HG02943 (cell line): ENCODE results near the gene TIGD3.

Experiments
- ATAC-seq: cut with Tn5 transposase; IDR thresholded peaks from one replicate; pipeline ENCODE4 v1.9.1; 2021; ENCODE audit warnings: mild to moderate bottlenecking, low read depth, moderate library complexity; ENCODE audit not compliant: unreplicated experiment

TIGD3 gene

DNA sequence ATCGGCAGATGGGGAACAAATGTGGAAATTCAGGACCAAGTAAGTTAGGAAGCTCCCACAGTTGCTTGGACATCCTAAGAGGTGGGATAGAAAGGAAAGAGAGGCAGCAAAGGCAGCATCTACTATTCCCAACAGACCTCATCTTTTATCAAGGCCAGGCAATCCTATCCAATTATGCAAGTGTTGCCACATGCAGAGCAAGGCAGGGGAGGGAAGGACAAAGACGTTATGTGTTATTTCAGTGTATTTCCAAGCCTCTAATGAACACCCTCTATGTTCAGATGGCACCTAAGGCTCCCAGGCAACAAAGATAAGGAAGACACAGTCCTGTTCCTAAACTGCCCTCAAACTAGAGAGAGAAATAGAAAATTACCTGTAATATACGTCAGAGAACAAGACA lies 9.2 kb downstream of the TIGD3 start:
- ATAC-seq: no peak

DNA sequence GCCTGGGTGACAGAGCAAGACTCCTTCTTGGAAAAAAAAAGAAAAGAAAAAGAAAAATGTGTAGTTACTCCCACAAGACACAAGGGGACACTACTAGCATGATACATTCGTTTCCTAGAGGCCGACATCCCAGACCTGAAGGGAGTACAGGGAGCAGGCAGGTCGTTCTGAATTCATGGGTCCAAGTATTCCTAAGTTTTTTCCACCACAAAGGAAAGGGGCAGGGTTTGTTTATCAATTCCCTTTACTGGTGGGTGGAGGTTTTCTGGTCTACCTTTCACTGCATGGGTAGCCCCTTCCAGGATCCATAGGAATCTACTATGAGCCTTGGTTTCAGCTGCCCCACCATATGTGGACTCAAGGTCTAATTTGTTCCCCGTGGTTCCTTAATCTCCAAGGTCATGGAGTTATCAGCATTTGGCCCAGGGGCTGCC lies 11.8 kb downstream of the TIGD3 start:
- no peak for ATAC-seq

DNA sequence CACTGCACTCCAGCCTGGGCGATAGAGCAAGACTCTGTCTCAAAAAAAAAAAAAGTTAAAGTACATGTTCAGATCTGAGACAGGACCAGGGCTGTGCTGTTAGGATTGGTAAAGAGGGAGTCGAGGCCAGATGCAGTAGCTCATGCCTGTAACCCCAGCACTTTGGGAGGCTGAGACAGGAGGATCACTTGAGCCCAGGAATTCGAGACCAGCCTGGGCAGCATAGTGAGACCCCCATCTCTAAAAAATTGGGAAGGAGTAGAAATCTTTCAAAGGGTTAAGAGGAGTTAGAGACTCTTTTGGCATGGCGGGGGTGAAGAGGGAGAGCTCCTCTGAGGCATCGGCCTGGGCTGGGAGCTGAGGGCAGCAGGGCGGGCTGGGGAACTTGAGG lies 16.1 kb downstream of the TIGD3 start:
- ATAC-seq: no peak

GRCh38 chr11:65373839-65374580 lies 19.5 kb downstream of the TIGD3 start:
- no peak for ATAC-seq

- no peak for ATAC-seq
These were observed 20.5 kb downstream of the TIGD3 start for GRCh38 chr11:65375012-65375411.

GRCh38 chr11:65376138-65376713 lies 21.7 kb downstream of the TIGD3 start:
- no peak for ATAC-seq

DNA sequence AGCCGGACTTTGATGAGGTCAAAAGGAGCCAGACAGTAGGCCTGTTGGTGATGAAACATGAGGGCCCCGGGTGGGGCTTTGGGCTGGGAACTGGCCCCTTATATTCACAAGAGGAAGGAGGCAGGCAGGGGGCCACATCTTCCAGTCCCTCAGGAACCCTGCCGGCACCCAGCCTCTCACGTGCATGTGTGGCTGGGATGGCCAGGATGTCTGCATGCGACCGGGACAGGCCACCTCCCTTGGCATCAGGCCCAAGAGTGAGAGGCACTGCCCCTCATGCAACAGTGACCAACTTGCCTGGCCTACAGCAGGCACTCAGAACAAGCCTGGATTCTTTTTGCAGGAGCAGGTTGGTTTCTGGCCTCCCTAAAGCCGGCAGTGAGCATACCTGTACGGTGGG lies 22.5 kb downstream of the TIGD3 start:
- ATAC-seq: no peak

DNA sequence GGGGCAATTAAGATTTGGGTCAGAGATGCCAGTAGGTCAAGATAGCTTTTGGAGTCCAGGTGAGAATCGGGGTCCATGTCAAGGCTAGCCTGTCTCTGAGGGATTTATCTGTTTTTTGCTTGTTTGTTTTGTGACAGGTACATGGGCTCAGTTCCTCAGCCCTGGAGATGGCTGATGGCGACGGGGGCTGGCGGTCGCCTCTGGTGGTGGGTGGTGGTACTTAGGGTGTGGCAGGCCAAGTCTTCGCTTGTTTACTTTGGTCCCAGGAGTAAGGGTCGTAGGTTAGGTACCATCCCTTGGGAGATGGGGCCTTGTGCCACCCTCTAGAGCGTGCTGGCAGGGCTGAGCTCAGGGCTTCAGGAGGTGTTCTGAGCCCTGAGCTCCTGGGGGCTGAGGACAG lies 23.2 kb downstream of the TIGD3 start:
- no peak for ATAC-seq

DNA sequence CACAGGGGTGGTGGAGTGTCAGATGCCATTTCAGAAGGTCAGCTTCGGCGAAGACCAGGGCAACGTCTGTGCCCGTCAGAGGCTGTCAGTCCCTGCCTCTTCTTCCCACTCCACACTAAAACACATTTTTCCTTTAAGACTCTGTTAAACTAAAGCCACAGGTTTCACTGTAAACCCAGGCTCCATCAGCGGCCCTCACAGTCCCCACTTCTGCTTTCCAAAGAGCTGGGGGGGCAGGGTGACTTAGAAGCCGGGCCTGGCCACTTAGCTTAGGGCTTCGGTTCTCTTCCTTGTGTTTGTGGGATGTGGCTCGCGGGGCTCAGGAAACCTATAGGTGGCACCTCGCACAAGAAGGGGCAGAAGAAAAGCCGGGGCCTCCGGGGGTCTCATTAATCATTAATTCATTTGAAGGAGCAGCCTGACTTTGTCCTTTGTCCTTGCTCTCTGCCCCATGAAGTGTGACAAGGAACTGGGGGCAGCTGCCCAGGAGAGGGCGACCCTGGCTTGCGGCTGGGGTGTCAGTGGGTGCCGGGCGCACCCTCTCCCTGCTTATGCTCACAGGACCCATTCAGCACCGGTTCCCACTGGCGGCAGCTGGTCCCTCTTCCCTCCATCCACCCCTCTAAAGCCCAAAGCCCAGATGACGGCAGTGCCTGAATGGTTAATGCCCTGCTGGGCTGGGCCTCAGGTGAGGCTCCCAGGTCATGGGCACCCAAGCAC lies 23.8 kb downstream of the TIGD3 start:
- no peak for ATAC-seq

DNA sequence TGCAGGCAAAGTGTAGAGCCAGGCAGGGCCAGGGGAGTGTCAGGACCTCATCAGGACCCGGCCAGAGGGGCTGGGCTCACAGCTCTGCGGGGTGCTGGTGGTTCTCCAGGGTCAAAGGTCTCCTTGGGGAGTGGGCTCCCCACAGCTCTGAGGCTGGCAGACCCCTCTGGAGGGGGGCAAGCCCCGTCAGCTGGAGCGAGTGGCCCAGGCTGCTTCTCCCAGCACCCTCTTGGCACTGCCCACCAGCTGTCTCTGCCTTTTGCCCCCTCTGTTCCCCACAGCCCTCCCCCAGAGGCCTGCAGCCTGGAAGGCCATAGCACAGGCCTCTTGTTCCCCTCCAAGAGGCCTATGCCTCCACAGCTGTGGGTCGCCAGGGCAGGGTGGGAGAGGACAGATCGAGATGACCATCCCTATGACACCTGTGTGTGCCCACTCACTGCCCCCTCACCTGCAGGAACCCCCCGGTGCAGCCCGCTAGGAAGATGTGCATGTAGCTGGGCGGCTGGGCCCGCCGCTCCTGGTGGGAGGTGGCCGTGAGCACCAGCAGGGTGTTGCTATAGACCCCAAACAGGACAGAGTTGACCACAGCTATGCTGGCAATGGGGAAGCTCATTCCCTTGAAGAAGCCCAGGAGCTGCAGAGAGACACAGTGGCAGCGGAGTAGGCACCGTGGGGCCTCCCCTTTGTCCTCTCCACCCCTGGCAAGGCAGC lies 24.5 kb downstream of the TIGD3 start:
- ATAC-seq: no peak

- ATAC-seq: no peak
These were observed 25.3 kb downstream of the TIGD3 start for GRCh38 chr11:65379698-65380459.

DNA sequence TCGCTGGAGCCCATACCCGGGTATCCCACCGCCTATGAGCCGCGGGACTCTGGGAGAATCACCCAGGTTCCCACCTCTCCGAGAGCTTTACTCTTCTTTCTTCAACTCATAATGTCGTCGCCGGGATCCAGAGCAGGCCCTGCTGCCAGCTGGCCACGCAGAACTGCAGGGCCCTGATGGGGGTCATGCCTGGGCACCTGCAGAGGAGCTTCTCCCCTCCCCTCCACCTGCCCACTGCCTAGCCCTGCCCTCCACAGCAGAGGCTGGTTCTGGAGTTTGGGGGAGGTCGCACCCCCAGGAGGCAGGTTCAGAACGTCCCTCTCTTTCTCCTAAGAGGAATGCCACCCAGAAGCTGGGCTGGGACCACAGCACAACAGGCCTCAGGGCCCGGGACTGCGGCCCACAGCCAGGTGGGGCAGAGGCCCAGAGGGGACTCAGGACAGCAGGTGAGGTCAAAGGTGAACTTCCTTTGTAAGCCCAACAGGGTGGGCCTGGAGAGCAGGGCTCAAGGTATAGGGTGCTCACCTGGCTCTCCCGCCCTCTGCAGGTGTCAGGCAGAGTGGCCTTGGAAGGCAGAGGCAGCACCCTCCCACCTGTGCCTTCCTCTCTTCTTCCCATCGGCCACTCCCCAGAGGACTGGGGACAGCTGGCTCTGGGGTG lies 26.0 kb downstream of the TIGD3 start:
- ATAC-seq: no peak

DNA sequence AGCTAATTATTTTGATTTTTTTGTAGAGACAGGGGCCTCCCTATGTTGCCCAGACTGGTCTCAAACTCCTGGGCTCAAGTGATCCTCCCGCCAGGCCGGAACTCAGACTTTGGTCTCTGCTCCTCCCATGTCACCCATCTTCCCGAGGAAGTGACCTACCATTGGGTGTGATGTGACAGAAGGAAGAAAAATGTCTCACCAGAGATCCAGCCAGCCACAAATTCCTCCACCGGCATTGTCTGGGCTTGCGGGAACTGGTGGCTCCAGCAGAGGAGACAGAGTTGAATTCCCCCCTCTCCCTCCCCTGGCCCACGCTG lies 27.1 kb downstream of the TIGD3 start:
- ATAC-seq: peak; percentile 7

DNA sequence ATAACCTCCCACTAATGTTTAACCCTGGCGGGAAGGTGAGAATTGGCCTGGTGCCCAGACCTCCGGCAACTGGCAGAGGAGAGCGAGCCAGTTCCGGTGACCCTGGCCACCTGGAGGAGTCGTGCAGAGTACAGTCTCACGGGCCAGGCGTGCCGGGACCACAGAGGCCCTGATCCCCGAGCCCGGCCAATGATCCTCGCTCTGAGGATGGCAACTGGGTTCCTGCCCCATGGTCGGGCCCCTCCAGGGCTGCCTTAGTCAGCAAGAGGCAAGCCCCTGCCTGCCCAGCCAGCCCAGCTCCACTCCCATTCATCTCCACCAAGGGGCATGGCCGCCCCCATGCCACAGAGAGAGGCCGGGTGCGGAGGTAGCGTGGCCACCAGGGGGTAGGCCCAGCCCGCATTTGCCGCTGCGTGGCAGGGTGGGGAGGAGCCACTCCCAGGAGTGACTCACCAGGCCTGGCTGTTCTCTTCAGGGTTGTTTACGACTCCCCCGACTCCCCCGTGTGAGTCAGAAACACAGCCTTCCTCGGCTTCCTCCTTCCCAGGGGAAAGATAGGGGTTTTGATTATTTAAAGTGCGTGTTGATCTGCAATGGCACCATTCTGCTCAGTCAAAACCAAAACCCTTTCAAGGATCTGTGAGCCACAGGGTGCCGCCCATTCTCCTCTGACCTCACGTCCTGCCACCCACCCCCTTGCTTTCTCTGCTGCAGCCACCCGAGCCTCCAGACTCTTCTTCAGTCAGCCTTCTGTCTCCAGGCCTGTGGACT lies 27.7 kb downstream of the TIGD3 start, which contains the start of gene SLC25A45:
TSS of gene SLC25A45 (minus strand) at position 614 of the 771 bp plus-strand sequence. CDS start 695 bp downstream, outside the sequence.
- peak; percentile 59 for ATAC-seq

DNA sequence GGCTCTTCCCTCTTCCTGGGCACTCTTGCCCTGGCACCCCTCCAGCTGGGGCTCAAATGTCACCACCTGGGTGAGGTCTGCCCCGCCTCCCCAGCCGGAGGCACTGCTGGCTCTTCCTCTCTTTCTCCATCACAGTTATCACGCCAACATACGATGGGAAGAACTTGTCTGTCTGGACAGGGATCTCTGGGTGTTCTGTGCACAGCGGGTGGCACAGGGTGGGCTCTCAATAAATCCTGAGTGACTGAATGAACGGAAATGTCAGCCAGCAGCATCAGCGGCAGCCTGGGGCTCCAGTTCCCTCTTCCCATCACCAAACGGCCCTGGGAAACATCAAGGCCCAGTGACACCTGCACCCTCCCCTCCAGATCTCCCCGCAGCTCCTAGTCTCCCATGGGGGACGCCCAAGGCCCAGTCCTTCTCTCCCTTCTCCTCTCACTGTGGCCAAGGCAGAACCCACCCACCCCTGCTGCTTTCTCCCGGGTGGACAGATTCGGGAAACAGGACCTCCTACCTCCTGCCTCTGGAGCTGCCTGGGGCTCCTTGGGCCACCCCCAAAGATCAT lies 28.3 kb downstream of the TIGD3 start:
- no peak for ATAC-seq

GRCh38 chr11:65383778-65384177 lies 29.2 kb downstream of the TIGD3 start:
- no peak for ATAC-seq

DNA sequence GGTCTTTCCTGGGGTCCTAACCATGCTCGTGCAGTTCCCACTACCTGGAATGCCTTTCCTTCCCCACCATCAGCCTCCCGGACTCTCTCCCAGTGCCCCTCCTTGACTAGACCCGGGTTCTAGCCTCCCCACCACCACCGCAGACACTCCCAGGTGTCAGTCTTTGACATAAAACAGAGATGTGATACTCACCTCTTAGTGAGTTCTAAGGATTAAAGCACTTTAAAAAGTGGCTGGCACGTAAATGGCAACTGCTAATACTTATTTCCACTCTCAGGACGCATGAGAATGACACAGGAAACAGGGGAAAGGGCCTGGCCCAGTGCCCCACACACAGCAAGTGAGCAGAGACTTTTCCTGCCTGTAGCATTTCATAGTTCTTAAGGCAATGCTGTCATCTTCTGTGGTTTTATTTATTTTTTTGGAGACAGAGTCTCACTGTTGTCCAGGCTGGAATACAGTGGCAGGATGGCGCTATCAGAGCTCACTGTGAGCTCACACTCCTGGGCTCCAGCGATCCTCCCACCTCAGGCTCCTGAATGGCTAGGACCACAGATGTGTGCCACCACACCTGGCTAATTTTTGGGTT lies 29.8 kb downstream of the TIGD3 start:
- no peak for ATAC-seq

DNA sequence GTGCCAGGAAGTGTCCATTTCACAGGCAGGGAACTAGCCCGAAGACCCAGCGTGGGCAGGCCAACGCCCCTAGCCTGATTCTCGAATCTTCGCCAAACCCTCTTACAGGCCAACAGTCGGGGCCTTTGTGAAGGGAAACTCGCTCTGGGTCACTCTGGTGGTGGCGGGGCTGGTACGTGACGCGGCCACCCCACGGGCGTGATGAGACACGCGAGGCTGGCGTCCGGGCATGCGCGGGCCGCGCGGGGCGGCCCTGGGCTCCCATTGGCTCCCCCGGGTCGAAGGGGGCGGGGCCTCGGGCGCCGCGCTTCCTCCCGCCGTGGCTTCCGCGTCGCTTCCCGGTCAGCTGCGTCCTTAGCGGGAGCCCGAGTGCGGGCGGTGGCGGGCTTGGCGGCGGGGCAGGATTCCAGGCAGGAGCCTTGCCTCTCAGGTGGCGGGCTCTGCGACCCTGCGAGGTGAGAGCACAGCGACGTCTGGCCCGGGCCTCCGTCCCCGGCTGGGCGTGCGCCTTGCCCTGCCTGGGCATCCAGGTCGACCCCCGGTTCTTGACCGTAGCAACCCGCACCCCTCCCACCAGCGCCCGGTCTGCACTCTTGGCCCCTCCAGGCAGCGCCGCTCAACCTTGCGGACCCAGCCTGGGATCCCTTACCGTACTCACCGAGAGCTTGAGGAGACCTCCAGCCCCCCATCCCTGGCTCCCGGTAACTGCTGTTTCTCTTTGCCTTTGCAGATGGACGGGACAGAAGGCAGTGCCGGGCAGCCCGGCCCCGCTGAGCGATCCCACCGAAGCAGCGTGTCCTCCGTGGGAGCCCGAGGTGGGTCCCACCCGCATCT lies 32.0 kb downstream of the TIGD3 start, which contains the start of gene FRMD8:
TSS of gene FRMD8 (plus strand) at position 331 of the 834 bp plus-strand sequence. CDS start at position 731, 400 bp downstream.
- ATAC-seq: no peak
